Common myeloid progenitor, CD34-positive (primary cell): Measurements from ENCODE around the gene ERCC6.

Source experiments
- CTCF ChIA-PET: fragments of 350-600 bp; sonication (Branson Sonifier 250); formaldehyde crosslinking; loops from one replicate; lab custom pipeline; 2021; ENCODE audit warnings: antibody characterized with exemption; lab: Charles Lee
- POLR2A ChIA-PET: fragments of 350-600 bp; sonication (Branson Sonifier 250); formaldehyde crosslinking; loops from one replicate; lab custom pipeline; 2021; ENCODE audit warnings: antibody characterized with exemption; lab: Charles Lee
- DNase-seq, 3 donors: peaks; one replicate each; pipeline versions ENCODE4 v3.0.0 to v3.0.0-alpha.2; 2013
- H3K27ac ChIP-seq, 2 experiments: 1 replicate in 1 of 2; 2 replicates in 1 of 2; pipeline ENCODE4 v1.7.0; 2013; ENCODE audit warnings: inconsistent platforms in 2 of 2, low read length in 2 of 2, mild to moderate bottlenecking in 2 of 2, low read depth in 1 of 2, moderate library complexity in 1 of 2; ENCODE audit not compliant: severe bottlenecking in 2 of 2, insufficient read depth in 1 of 2, poor library complexity in 1 of 2
- H3K27me3 ChIP-seq, 5 experiments: replicated peaks in 2 of 5; 1 replicate in 3 of 5; 2 replicates in 2 of 5; pipeline versions ENCODE4 v1.6.1 to v1.7.0; 2013; ENCODE audit warnings: low read length in 4 of 5, mild to moderate bottlenecking in 2 of 5, moderate library complexity in 2 of 5, inconsistent platforms in 1 of 5; ENCODE audit not compliant: insufficient read depth in 5 of 5, control insufficient read depth in 4 of 5
- H3K36me3 ChIP-seq, 4 experiments: 1 replicate in 2 of 4; 2 replicates in 2 of 4; pipeline versions ENCODE4 v1.6.1 to v1.7.0; 2013; ENCODE audit warnings: low read length in 3 of 4, control low read depth in 1 of 4, mild to moderate bottlenecking in 1 of 4; ENCODE audit not compliant: control insufficient read depth in 4 of 4, insufficient read depth in 4 of 4
- H3K4me1 ChIP-seq, 4 experiments: 1 replicate in 3 of 4; 2 replicates in 1 of 4; pipeline versions ENCODE4 v1.6.1 to v1.7.1; 2013; ENCODE audit warnings: low read length in 3 of 4, mild to moderate bottlenecking in 3 of 4, control low read depth in 1 of 4, inconsistent platforms in 1 of 4, moderate library complexity in 1 of 4; ENCODE audit not compliant: control insufficient read depth in 4 of 4, insufficient read depth in 4 of 4; ENCODE audit errors: control extremely low read depth in 1 of 4
- H3K4me3 ChIP-seq, 7 experiments: 1 replicate in 4 of 7; 2 replicates in 3 of 7; pipeline versions ENCODE4 v1.5.1 to v1.7.0; 2013; ENCODE audit warnings: mild to moderate bottlenecking in 7 of 7, low read length in 6 of 7, moderate library complexity in 6 of 7, inconsistent platforms in 2 of 7, low read depth in 2 of 7, control low read depth in 1 of 7; ENCODE audit not compliant: insufficient read depth in 4 of 7, control insufficient read depth in 1 of 7; ENCODE audit errors: extremely low read depth in 1 of 7
- H3K9me3 ChIP-seq, 5 experiments: 1 replicate in 4 of 5; 2 replicates in 1 of 5; pipeline versions ENCODE4 v1.6.1 to v1.7.1; 2013; ENCODE audit warnings: low read length in 4 of 5, mild to moderate bottlenecking in 2 of 5, inconsistent platforms in 1 of 5, low read depth in 1 of 5, moderate library complexity in 1 of 5; ENCODE audit not compliant: control insufficient read depth in 4 of 5, insufficient read depth in 2 of 5; ENCODE audit errors: control extremely low read depth in 1 of 5
- WGBS: methylation state at CpG from one replicate; pipeline ENCODE4 v1.1.5; 2013; ENCODE audit not compliant: insufficient coverage; 5-methylcytosine and 5-hydroxymethylcytosine counted together

Gene ERCC6

DNA sequence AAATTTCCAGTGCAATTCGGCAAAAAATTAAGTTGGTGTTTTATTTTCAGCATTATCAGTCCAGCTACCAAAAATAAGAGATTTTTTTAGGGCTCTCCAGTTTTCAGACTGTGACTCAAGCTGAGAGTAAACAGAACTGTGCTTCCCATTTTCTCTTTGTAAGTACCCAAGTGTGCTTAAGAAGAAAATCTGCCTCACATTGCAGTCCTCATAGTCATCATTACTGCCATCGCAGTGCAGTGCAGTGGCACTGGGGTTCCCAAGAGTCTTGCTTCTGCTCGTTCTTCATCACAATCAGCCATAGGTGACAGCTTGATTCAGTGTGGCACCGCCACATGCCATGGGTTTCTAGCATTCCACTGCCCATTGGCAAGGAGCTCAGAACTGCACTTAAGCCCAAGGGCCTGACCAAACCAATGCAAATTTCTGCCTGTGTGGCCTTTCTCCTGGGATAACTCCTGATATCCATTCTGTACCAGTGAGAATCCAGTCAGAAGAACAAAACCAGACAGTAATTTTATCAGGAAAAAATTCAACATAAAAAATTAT is 25.6 kb upstream of the ERCC6 start:
- WGBS = 100% methylated on average over 4 of the region's 4 CpGs
- ChIA-PET POLR2A (no interaction called here), CTCF (no interaction called here)
- Histone ChIP-seq H3K36me3 (no peaks in the 10 kb centered on the region), H3K27me3 (peaks cover 0 to 10% (median 3%) of the 10 kb centered on the region in 5 experiments), H3K4me1 (no peaks in the 10 kb centered on the region), H3K27ac (no peak overlapping the region), H3K9me3 (peaks cover 0 to 8% (median 1%) of the 10 kb centered on the region in 5 experiments), H3K4me3 (no peak overlapping the region)
- no peak for DNase-seq

DNA sequence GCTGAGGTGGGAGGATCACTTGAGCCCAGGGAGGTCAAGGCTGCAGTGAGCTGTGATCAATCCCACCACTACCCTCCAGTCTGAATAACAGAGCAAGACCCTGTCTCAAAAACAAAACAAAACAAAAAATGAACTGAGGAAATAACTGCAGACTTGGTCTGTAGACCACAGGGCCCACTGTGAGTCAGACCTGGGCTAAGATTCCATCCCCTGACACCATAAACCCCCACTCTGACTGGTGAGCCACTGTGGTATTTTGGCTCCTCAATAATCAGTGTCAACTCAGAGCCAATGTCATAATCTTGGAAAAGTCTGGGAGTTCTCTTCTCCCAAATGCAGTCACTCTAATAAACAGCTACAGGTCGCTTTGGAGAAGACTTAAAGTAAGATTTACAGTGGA is 24.0 kb upstream of the ERCC6 start:
- Histone ChIP-seq H3K9me3 (peaks cover 0 to 3% (median 0%) of the 10 kb centered on the region in 5 experiments), H3K4me1 (no peaks in the 10 kb centered on the region), H3K4me3 (no peak overlapping the region), H3K27ac (no peak overlapping the region), H3K27me3 (peaks cover 0 to 10% (median 3%) of the 10 kb centered on the region in 5 experiments), H3K36me3 (no peaks in the 10 kb centered on the region)
- POLR2A ChIA-PET = no interaction called here
- no peak for DNase-seq
- CTCF ChIA-PET = no interaction called here
- 100% methylated on average over 1 of the region's 1 CpG for WGBS

DNA sequence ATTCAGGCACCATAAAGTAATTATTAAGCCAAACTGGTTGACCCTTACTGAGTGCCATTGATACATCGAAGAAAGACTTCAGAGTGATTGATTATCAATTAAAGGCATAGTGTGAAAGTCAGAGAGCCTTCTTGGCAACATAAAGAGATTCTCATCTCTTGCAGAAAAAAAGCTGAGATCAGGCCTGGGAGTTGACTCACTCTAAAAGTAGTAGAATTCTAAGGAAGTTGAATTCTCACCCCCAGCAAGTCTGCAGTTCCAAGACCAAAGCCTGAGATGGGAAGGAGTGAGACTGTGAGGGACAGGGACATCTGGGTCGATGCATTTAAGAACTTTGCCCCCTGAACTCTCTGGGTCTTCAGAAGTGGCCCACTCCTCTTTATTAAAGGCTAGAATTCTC is 21.6 kb upstream of the ERCC6 start:
- DNase-seq = no peak
- WGBS = 90% methylated on average over 1 of the region's 2 CpGs
- Histone ChIP-seq H3K4me1 (no peaks in the 10 kb centered on the region), H3K36me3 (no peaks in the 10 kb centered on the region), H3K9me3 (peaks cover 0 to 7% (median 0%) of the 10 kb centered on the region in 5 experiments), H3K27ac (no peak overlapping the region), H3K27me3 (peaks cover 0 to 10% (median 3%) of the 10 kb centered on the region in 5 experiments), H3K4me3 (no peak overlapping the region)
- CTCF ChIA-PET = no interaction called here
- POLR2A ChIA-PET = no interaction called here

DNA sequence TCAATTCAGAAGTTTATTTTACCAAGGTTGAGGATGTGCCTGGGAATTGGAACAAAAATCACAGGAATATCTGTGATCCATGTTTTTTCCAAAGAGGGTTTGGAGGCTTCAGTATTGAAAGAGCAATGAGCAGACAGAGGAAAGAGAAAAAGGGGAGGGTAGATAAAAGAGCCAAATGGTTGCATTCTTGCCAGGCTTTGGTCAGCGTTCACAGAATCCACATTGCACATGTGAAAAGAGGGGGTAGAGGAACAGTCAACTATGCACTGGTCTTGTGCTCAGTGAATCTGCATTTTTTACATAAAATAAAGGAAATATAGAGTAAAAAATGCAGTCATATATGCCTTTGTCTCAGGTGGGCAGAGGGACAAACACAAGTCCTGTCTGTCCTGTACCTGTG is 20.6 kb upstream of the ERCC6 start:
- Histone ChIP-seq H3K9me3 (peaks cover 0 to 7% (median 2%) of the 10 kb centered on the region in 5 experiments), H3K4me1 (no peaks in the 10 kb centered on the region), H3K27ac (no peak overlapping the region), H3K4me3 (no peak overlapping the region), H3K27me3 (peaks cover 0 to 8% (median 3%) of the 10 kb centered on the region in 5 experiments), H3K36me3 (no peaks in the 10 kb centered on the region)
- ChIA-PET POLR2A (no interaction called here), CTCF (no interaction called here)
- DNase-seq = no peak
- no CpG with 5 or more reads among the region's 1 CpG for WGBS

DNA sequence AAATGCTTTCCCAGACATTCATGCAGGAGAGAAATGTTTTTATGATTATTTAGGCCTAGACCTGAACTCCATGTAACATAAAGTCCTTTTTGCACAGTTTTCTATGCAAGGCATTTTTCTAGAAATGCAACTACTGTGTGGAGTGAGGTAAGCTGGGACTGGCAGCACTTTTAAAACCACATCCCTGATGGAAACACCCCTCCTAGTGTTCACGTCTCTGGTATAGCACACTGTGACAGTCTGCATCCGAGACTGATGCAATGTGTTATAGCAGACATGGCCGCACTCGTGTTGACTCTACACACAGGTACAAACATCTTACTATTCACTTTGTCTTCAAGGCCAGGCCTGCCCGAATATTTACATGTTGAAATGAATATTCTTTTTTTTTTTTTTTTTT is 19.3 kb upstream of the ERCC6 start:
- H3K4me3 ChIP-seq = no peak overlapping the region
- CTCF ChIA-PET = interaction anchor here (1.0 kb wide), 1 partner anchor 22 kb away, joined by 3 read pairs; no protein-coding TSS in a partner anchor
- H3K4me1 ChIP-seq = no peaks in the 10 kb centered on the region
- WGBS = 60% methylated on average over 1 of the region's 5 CpGs
- no peak for DNase-seq
- H3K27ac ChIP-seq = no peak overlapping the region
- no peaks in the 10 kb centered on the region for H3K36me3 ChIP-seq
- peaks cover 0 to 8% (median 3%) of the 10 kb centered on the region in 5 experiments for H3K27me3 ChIP-seq
- peaks cover 0 to 7% (median 2%) of the 10 kb centered on the region in 5 experiments for H3K9me3 ChIP-seq
- POLR2A ChIA-PET = no interaction called here

DNA sequence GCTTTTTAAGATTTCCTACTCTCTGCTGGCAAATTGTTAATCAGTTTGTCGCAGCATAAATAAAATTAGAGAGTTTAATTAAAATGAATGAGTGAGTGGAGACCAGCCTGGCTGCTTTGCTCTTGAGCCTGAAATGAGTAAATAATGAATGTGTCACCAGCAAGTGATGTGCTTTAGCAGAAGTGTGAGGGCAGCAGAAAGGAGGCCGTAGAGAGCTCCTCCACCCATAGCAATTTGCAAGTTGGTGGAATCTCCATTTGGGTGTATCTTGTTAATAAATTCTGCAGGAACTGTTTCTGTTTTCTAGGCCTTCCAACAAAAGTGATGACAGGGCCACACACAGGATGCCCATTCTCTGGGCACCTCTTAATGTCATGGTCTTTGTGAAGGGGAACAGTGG is 18.8 kb upstream of the ERCC6 start:
- CTCF ChIA-PET = interaction anchor here (1.0 kb wide), 1 partner anchor 23 kb away, joined by 3 read pairs; no protein-coding TSS in a partner anchor
- Histone ChIP-seq H3K9me3 (peaks cover 0 to 8% (median 2%) of the 10 kb centered on the region in 5 experiments), H3K4me1 (no peaks in the 10 kb centered on the region), H3K27me3 (peaks cover 0 to 8% (median 3%) of the 10 kb centered on the region in 5 experiments), H3K36me3 (no peaks in the 10 kb centered on the region), H3K27ac (no peak overlapping the region), H3K4me3 (no peak overlapping the region)
- POLR2A ChIA-PET = no interaction called here
- WGBS = 100% methylated on average over 1 of the region's 2 CpGs
- no peak for DNase-seq

DNA sequence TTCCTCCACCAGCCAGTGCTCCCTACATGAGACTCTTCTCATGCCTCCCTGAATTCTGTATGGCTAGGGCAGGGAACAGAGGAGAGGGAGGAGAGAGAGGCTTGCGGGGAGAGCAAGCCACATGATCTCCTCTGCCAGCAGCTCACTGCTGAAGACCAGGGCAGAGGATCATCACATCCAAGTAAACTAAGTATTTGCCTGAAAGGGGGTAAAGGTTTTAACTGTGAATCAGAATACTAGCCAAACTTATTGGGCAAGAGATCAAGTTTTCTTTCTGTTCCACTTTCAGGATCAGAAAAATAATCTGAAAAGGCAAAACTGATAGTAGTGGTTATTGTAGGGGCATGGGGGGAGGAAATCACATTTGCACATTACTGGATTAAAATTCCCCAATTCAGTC is 17.8 kb upstream of the ERCC6 start:
- H3K9me3 ChIP-seq = peaks cover 0 to 8% (median 2%) of the 10 kb centered on the region in 5 experiments
- no peak overlapping the region for H3K4me3 ChIP-seq
- WGBS = no CpG with 5 or more reads among the region's 1 CpG
- no peaks in the 10 kb centered on the region for H3K36me3 ChIP-seq
- H3K27me3 ChIP-seq = peaks cover 0 to 8% (median 3%) of the 10 kb centered on the region in 5 experiments
- DNase-seq = no peak
- CTCF ChIA-PET = no interaction called here
- POLR2A ChIA-PET = no interaction called here
- no peak overlapping the region for H3K27ac ChIP-seq
- H3K4me1 ChIP-seq = no peaks in the 10 kb centered on the region
